ENCODE data around the gene PIGU.
A peak's percentile ranks its signal among the peaks of the same experiment; 100 is the strongest.
"Not testable (repeated sequence)": the region's sequence is repeated elsewhere in the genome, so short reads cannot be mapped to it uniquely, and the experiment has no call there.

The PIGU gene

GRCh38 chr20:34522969-34523871, 153.7 kb downstream of the PIGU start:
- H3K9me3 Mint-ChIP-seq, result no peaks in the 10 kb centered on the region
- peak overlapping the region; percentile 69 for H3K27ac Mint-ChIP-seq

GRCh38 chr20:34519841-34520240, 157.1 kb downstream of the PIGU start:
- not testable (repeated sequence) for H3K27ac Mint-ChIP-seq; H3K4me3 Mint-ChIP-seq; DNase-seq (ENCODE audit: low spot score in 2 of 2); H3K9me3 Mint-ChIP-seq; ATAC-seq
- Mint-ChIP-seq H3K4me1 (peaks cover 51% of the 10 kb centered on the region), H3K36me3 (peaks cover 80% of the 10 kb centered on the region)

More at GRCh38 chr20:34522969-34523871, 153.7 kb downstream of the PIGU start:
- H3K4me3 Mint-ChIP-seq, result no peak overlapping the region
- ATAC-seq (peak; percentile 77), DNase-seq (ENCODE audit: low spot score in 2 of 2) (peak in 1 of 2 donors; percentile 69)
- peaks cover 92% of the 10 kb centered on the region for H3K36me3 Mint-ChIP-seq
- H3K4me1 Mint-ChIP-seq, result peaks cover 37% of the 10 kb centered on the region

- not testable (repeated sequence) for ATAC-seq, H3K27ac Mint-ChIP-seq, H3K9me3 Mint-ChIP-seq
- peak in 1 of 2 donors; percentile 43 for DNase-seq (ENCODE audit: low spot score in 2 of 2)
- peaks cover 61% of the 10 kb centered on the region for H3K4me1 Mint-ChIP-seq
- H3K4me3 Mint-ChIP-seq, result peak overlapping the region; percentile 97
- H3K36me3 Mint-ChIP-seq, result peaks cover 72% of the 10 kb centered on the region
Observed at GRCh38 chr20:34518863-34519262, 158.0 kb downstream of the PIGU start.

GRCh38 chr20:34517114-34517505, 159.8 kb downstream of the PIGU start:
- peaks cover 56% of the 10 kb centered on the region for H3K36me3 Mint-ChIP-seq
- ATAC-seq, result peak; percentile 51
- H3K4me1 Mint-ChIP-seq, result peaks cover 48% of the 10 kb centered on the region
- peak overlapping the region; percentile 97 for H3K4me3 Mint-ChIP-seq
- no peaks in the 10 kb centered on the region for H3K9me3 Mint-ChIP-seq
- H3K27ac Mint-ChIP-seq, result peak overlapping the region; percentile 98
- DNase-seq (ENCODE audit: low spot score in 2 of 2), result no peak

- H3K4me1 Mint-ChIP-seq, result peaks cover 41% of the 10 kb centered on the region
- DNase-seq (ENCODE audit: low spot score in 2 of 2), result peak; percentile 96 to 99
- ATAC-seq, result peak; percentile 91
Observed at GRCh38 chr20:34516247-34517113, 160.4 kb downstream of the PIGU start, which contains the start of gene DYNLRB1. TSS of gene DYNLRB1 (plus strand) at chr20:34516422. CDS start at chr20:34516459, 37 bp downstream.

GRCh38 chr20:34515484-34516246, 161.2 kb downstream of the PIGU start:
- peak overlapping the region; percentile 98 for H3K27ac Mint-ChIP-seq
- peak overlapping the region; percentile 97 for H3K4me3 Mint-ChIP-seq
- H3K4me1 Mint-ChIP-seq, result peaks cover 40% of the 10 kb centered on the region
- DNase-seq (ENCODE audit: low spot score in 2 of 2), result peak; percentile 50 to 82
- no peaks in the 10 kb centered on the region for H3K9me3 Mint-ChIP-seq
- peaks cover 54% of the 10 kb centered on the region for H3K36me3 Mint-ChIP-seq
- peak; percentile 76 for ATAC-seq

More at GRCh38 chr20:34516247-34517113, 160.4 kb downstream of the PIGU start, which contains the start of gene DYNLRB1:
- Mint-ChIP-seq H3K36me3 (peaks cover 53% of the 10 kb centered on the region), H3K9me3 (no peaks in the 10 kb centered on the region), H3K4me3 (peak within 1 kb of the TSS; percentile 97), H3K27ac (peak within 1 kb of the TSS; percentile 98)

- no peaks in the 10 kb centered on the region for H3K9me3 Mint-ChIP-seq
- DNase-seq (ENCODE audit: low spot score in 2 of 2) (no peak), ATAC-seq (peak; percentile 9)
- H3K4me1 Mint-ChIP-seq, result peaks cover 40% of the 10 kb centered on the region
- peak overlapping the region; percentile 98 for H3K27ac Mint-ChIP-seq
- peak overlapping the region; percentile 97 for H3K4me3 Mint-ChIP-seq
- peaks cover 54% of the 10 kb centered on the region for H3K36me3 Mint-ChIP-seq
Observed at GRCh38 chr20:34514897-34515483, 161.9 kb downstream of the PIGU start.

GRCh38 chr20:34514034-34514433, 162.9 kb downstream of the PIGU start:
- not testable (repeated sequence) for H3K27ac Mint-ChIP-seq; ATAC-seq; H3K9me3 Mint-ChIP-seq; DNase-seq (ENCODE audit: low spot score in 2 of 2); H3K4me3 Mint-ChIP-seq
- Mint-ChIP-seq H3K36me3 (peaks cover 49% of the 10 kb centered on the region), H3K4me1 (peaks cover 40% of the 10 kb centered on the region)

- ATAC-seq (no peak), DNase-seq (ENCODE audit: low spot score in 2 of 2) (no peak)
- no peaks in the 10 kb centered on the region for H3K9me3 Mint-ChIP-seq
- H3K36me3 Mint-ChIP-seq, result peaks cover 50% of the 10 kb centered on the region
- H3K27ac Mint-ChIP-seq, result peak overlapping the region; percentile 44
- peaks cover 33% of the 10 kb centered on the region for H3K4me1 Mint-ChIP-seq
- H3K4me3 Mint-ChIP-seq, result no peak overlapping the region
Observed at GRCh38 chr20:34512955-34513419, 163.9 kb downstream of the PIGU start.

- peaks cover 29% of the 10 kb centered on the region for H3K4me1 Mint-ChIP-seq
- peak overlapping the region; percentile 44 for H3K27ac Mint-ChIP-seq
- H3K4me3 Mint-ChIP-seq, result no peak overlapping the region
- H3K9me3 Mint-ChIP-seq, result no peaks in the 10 kb centered on the region
- DNase-seq (ENCODE audit: low spot score in 2 of 2) (no peak), ATAC-seq (no peak)
- H3K36me3 Mint-ChIP-seq, result peaks cover 56% of the 10 kb centered on the region
Observed at GRCh38 chr20:34512266-34512954, 164.5 kb downstream of the PIGU start.

- no peak for DNase-seq (ENCODE audit: low spot score in 2 of 2)
Observed at GRCh38 chr20:34511891-34512265, 165.0 kb downstream of the PIGU start.

GRCh38 chr20:34510575-34510974, 166.3 kb downstream of the PIGU start:
- no peak for DNase-seq (ENCODE audit: low spot score in 2 of 2)
- H3K4me1 Mint-ChIP-seq, result peaks cover 21% of the 10 kb centered on the region

More at GRCh38 chr20:34511891-34512265, 165.0 kb downstream of the PIGU start:
- no peak overlapping the region for H3K4me3 Mint-ChIP-seq
- no peaks in the 10 kb centered on the region for H3K9me3 Mint-ChIP-seq
- ATAC-seq, result no peak
- peaks cover 29% of the 10 kb centered on the region for H3K4me1 Mint-ChIP-seq
- peaks cover 57% of the 10 kb centered on the region for H3K36me3 Mint-ChIP-seq
- peak overlapping the region; percentile 44 for H3K27ac Mint-ChIP-seq

More at GRCh38 chr20:34510575-34510974, 166.3 kb downstream of the PIGU start:
- Mint-ChIP-seq H3K4me3 (no peak overlapping the region), H3K36me3 (peaks cover 57% of the 10 kb centered on the region), H3K27ac (no peak overlapping the region), H3K9me3 (no peaks in the 10 kb centered on the region)
- no peak for ATAC-seq
